CD4-positive, alpha-beta memory T cell (primary cell): Measurements from ENCODE around the gene VRK2. TPM values are rescaled to one million over a fixed set of nuclear protein-coding genes. Genes with fewer than 3 reads are reported as not detected.
"Not testable (repeated sequence)": the region's sequence is repeated elsewhere in the genome, so short reads cannot be mapped to it uniquely, and the experiment has no call there.

Source experiments
- CTCF ChIA-PET: fragments of 350-600 bp; sonication (Branson Sonifier 250); formaldehyde crosslinking; loops from one replicate; lab custom pipeline; 2021; ENCODE audit warnings: inconsistent platforms; ENCODE audit not compliant: partially characterized antibody; lab: Charles Lee
- POLR2A ChIA-PET: fragments of 350-600 bp; sonication (Branson Sonifier 250); formaldehyde crosslinking; loops from one replicate; lab custom pipeline; 2021; ENCODE audit not compliant: partially characterized antibody; lab: Charles Lee
- DNase-seq, 5 donors: peaks; one replicate each; pipeline versions ENCODE4 v3.0.0 to v3.0.0-alpha.2; 2020 to 2022; ENCODE audit warnings: mixed read lengths in 1 of 5
- H3K27ac ChIP-seq: one replicate; pipeline ENCODE4 v1.7.0; 2013; ENCODE audit warnings: low read depth, low read length
- H3K27me3 ChIP-seq: 2 replicates; pipeline ENCODE4 v1.7.0; 2013; ENCODE audit warnings: mild to moderate bottlenecking, low read length, moderate library complexity; ENCODE audit not compliant: insufficient read depth
- H3K36me3 ChIP-seq: 2 replicates; pipeline ENCODE4 v1.7.0; 2013; ENCODE audit warnings: mild to moderate bottlenecking, low read length, moderate library complexity; ENCODE audit not compliant: insufficient read depth
- H3K4me1 ChIP-seq: 2 replicates; pipeline ENCODE4 v1.7.0; 2013; ENCODE audit warnings: mild to moderate bottlenecking, low read length, moderate library complexity; ENCODE audit not compliant: insufficient read depth
- H3K4me3 ChIP-seq, 2 donors: one replicate each; pipeline ENCODE4 v1.7.0; 2013; ENCODE audit warnings: low read length in 2 of 2, mild to moderate bottlenecking in 1 of 2
- H3K9me3 ChIP-seq, 2 donors: one replicate each; pipeline ENCODE4 v1.7.0; 2013; ENCODE audit warnings: low read length in 2 of 2, control low read depth in 1 of 2; ENCODE audit not compliant: control insufficient read depth in 1 of 2
- H3K27ac Mint-ChIP-seq, 7 donors: one replicate each; pipeline ENCODE4 v1.8.0; 2020 to 2021; ENCODE audit warnings: mixed read lengths in 7 of 7, mild to moderate bottlenecking in 6 of 7, inconsistent platforms in 3 of 7, moderate library complexity in 3 of 7
- H3K27me3 Mint-ChIP-seq, 2 donors: one replicate each; pipeline ENCODE4 v1.8.0; 2020 to 2021; ENCODE audit warnings: mixed read lengths in 2 of 2
- H3K36me3 Mint-ChIP-seq, 2 donors: one replicate each; pipeline ENCODE4 v1.8.0; 2020 to 2021; ENCODE audit warnings: mixed read lengths in 2 of 2, inconsistent platforms in 1 of 2, mild to moderate bottlenecking in 1 of 2
- H3K4me1 Mint-ChIP-seq, 4 donors: one replicate each; pipeline ENCODE4 v1.8.0; 2020 to 2021; ENCODE audit warnings: mixed read lengths in 4 of 4, mild to moderate bottlenecking in 1 of 4
- H3K4me3 Mint-ChIP-seq, 8 donors: one replicate each; pipeline ENCODE4 v1.8.0; 2020 to 2021; ENCODE audit warnings: mixed read lengths in 8 of 8, mild to moderate bottlenecking in 7 of 8, moderate library complexity in 6 of 8, inconsistent platforms in 3 of 8
- H3K9me3 Mint-ChIP-seq, 8 donors: one replicate each; pipeline ENCODE4 v1.8.0; 2020 to 2021; ENCODE audit warnings: mixed read lengths in 8 of 8, mild to moderate bottlenecking in 5 of 8, inconsistent platforms in 3 of 8, moderate library complexity in 1 of 8
- intact Hi-C: fragments of 100-400 bp; cut with micrococcal nuclease; formaldehyde crosslinking; loops from one replicate; pipeline ENCODE4 v1.15.1; 2023
- polyA plus RNA-seq, 2 donors: library from polyadenylated mRNA; unstranded; fragments of 300-500 nt; fragmentation: Illumina TruSeq; gene quantifications; one replicate each; pipeline ENCODE4 v1.2.3, GENCODE V29; 2021
- total RNA-seq, 2 experiments: library from RNA; stranded (reverse); gene quantifications; one replicate each; pipeline ENCODE4 v1.2.3, GENCODE V29; 2021

Gene VRK2
- total and polyA plus RNA-seq, 4 experiments from 2014 or later, result 15.5 to 21.4 (median 18.7) TPM

- H3K27ac Mint-ChIP-seq, result no peak overlapping the region
- peaks cover 0 to 6% (median 0%) of the 10 kb centered on the region in 8 donors for H3K9me3 Mint-ChIP-seq
- DNase-seq, result no peak
- CTCF ChIA-PET, result no interaction called here
- no peaks in the 10 kb centered on the region for H3K27me3 Mint-ChIP-seq
- H3K4me3 Mint-ChIP-seq, result no peak overlapping the region
- no peaks in the 10 kb centered on the region for H3K9me3 ChIP-seq
- intact Hi-C loops, result no loop called here
- H3K4me3 ChIP-seq, result no peak overlapping the region
- peaks cover 17 to 23% (median 21%) of the 10 kb centered on the region in 4 donors for H3K4me1 Mint-ChIP-seq
- no peaks in the 10 kb centered on the region for H3K4me1 ChIP-seq
- H3K27me3 ChIP-seq, result no peaks in the 10 kb centered on the region
- POLR2A ChIA-PET, result interaction anchor here (0.6 kb wide), 1 partner anchor 28 kb away, joined by 3 read pairs; no protein-coding TSS in a partner anchor
- H3K27ac ChIP-seq, result no peak overlapping the region
- no peaks in the 10 kb centered on the region for H3K36me3 ChIP-seq
- peaks cover 23 to 44% of the 10 kb centered on the region in 2 donors for H3K36me3 Mint-ChIP-seq
Observed at GRCh38 chr2:58073751-58074150, 27.1 kb downstream of the VRK2 start.

DNA sequence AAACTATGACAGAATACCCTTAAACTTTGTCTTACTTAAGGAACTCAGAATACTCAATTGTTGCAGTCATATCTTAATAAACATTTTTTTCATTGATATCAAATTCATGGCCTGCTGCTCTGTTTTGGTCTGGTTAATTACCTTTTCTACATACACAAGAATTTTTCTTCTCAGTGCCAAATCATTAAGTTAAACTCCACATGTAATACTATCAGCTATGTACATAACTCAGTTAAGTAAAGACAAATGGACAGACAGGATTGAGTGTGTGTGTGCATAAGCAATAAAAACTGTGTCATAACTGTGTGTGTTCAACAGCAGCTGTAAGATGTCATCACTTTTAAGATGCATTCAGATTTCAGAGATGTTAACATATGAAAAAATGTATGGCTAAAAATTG lies 34.4 kb downstream of the VRK2 start:
- ChIA-PET POLR2A (no interaction called here), CTCF (no interaction called here)
- DNase-seq, result no peak
- Histone ChIP-seq H3K4me1 (no peaks in the 10 kb centered on the region), H3K27me3 (no peaks in the 10 kb centered on the region), H3K36me3 (no peaks in the 10 kb centered on the region), H3K4me3 (no peak overlapping the region), H3K27ac (no peak overlapping the region), H3K9me3 (no peaks in the 10 kb centered on the region)
- H3K4me1 Mint-ChIP-seq, result peaks cover 6 to 9% (median 7%) of the 10 kb centered on the region in 4 donors
- H3K9me3 Mint-ChIP-seq, result no peaks in the 10 kb centered on the region
- H3K27me3 Mint-ChIP-seq, result no peaks in the 10 kb centered on the region
- intact Hi-C loops, result no loop called here
- no peak overlapping the region for H3K4me3 Mint-ChIP-seq
- H3K36me3 Mint-ChIP-seq, result peaks cover 12 to 21% of the 10 kb centered on the region in 2 donors
- no peak overlapping the region for H3K27ac Mint-ChIP-seq

DNA sequence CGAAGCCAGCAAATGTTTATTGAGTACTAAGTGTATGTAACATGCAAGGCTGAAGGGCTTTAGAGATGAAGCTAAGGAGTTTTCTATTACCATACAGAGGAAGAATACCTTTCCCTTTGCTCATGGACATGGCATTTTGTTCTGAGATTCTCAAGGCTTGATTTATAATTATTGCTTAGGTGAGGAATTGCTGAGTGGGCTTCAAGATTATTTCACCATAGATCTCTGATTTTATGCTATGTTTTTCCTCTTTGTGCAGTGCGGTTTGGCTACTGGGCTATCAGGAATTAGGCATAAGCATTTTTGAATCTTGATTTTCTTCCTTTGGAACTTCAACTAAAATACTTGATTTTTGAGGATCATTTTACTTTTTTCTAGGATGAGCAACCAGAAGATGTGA lies 42.5 kb downstream of the VRK2 start:
- Histone ChIP-seq H3K4me3 (no peak overlapping the region), H3K4me1 (no peaks in the 10 kb centered on the region), H3K36me3 (no peaks in the 10 kb centered on the region), H3K9me3 (no peaks in the 10 kb centered on the region), H3K27ac (no peak overlapping the region), H3K27me3 (no peaks in the 10 kb centered on the region)
- ChIA-PET POLR2A (no interaction called here), CTCF (no interaction called here)
- intact Hi-C loops, result no loop called here
- Mint-ChIP-seq H3K4me1 (no peaks in the 10 kb centered on the region), H3K27me3 (no peaks in the 10 kb centered on the region), H3K9me3 (peaks cover 0 to 7% (median 4%) of the 10 kb centered on the region in 8 donors), H3K36me3 (peaks cover 55 to 65% of the 10 kb centered on the region in 2 donors), H3K27ac (no peak overlapping the region), H3K4me3 (no peak overlapping the region)
- DNase-seq, result no peak

DNA sequence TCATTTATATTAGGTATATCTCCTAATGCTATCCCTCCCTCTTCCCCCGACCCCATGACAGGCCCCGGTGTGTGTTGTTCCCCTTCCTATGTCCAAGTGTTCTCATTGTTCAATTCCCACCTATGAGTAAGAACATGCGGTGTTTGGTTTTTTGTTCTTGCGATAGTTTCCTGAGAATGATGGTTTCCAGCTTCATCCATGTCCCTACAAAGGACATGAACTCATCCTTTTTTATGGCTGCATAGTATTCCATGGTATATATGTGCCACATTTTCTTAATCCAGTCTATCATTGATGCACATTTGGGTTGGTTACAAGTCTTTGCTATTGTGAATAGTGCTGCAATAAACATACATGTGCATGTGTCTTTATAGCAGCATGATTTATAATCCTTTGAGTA lies 46.2 kb downstream of the VRK2 start:
- H3K4me1 Mint-ChIP-seq, H3K36me3 ChIP-seq, H3K4me3 Mint-ChIP-seq, POLR2A ChIA-PET, intact Hi-C loops, H3K9me3 ChIP-seq, H3K27ac ChIP-seq, CTCF ChIA-PET, H3K27me3 Mint-ChIP-seq, DNase-seq, H3K4me1 ChIP-seq, H3K27ac Mint-ChIP-seq, H3K4me3 ChIP-seq, H3K27me3 ChIP-seq: not testable (repeated sequence)
- peaks cover 49 to 68% of the 10 kb centered on the region in 2 donors for H3K36me3 Mint-ChIP-seq
- H3K9me3 Mint-ChIP-seq, result peaks cover 3 to 24% (median 9%) of the 10 kb centered on the region in 8 donors

- no peaks in the 10 kb centered on the region for H3K36me3 ChIP-seq
- CTCF ChIA-PET, result no interaction called here
- Mint-ChIP-seq H3K9me3 (peaks cover 3 to 24% (median 9%) of the 10 kb centered on the region in 8 donors), H3K27ac (no peak overlapping the region), H3K4me1 (peaks cover 0 to 4% (median 3%) of the 10 kb centered on the region in 4 donors), H3K36me3 (peaks cover 15 to 34% of the 10 kb centered on the region in 2 donors), H3K27me3 (no peaks in the 10 kb centered on the region), H3K4me3 (no peak overlapping the region)
- no peaks in the 10 kb centered on the region for H3K27me3 ChIP-seq
- no peak for DNase-seq
- no peak overlapping the region for H3K27ac ChIP-seq
- no peaks in the 10 kb centered on the region for H3K4me1 ChIP-seq
- H3K9me3 ChIP-seq, result no peaks in the 10 kb centered on the region
- POLR2A ChIA-PET, result no interaction called here
- intact Hi-C loops, result no loop called here
- H3K4me3 ChIP-seq, result no peak overlapping the region
Observed at GRCh38 chr2:58097025-58097424, 50.4 kb downstream of the VRK2 start.

DNA sequence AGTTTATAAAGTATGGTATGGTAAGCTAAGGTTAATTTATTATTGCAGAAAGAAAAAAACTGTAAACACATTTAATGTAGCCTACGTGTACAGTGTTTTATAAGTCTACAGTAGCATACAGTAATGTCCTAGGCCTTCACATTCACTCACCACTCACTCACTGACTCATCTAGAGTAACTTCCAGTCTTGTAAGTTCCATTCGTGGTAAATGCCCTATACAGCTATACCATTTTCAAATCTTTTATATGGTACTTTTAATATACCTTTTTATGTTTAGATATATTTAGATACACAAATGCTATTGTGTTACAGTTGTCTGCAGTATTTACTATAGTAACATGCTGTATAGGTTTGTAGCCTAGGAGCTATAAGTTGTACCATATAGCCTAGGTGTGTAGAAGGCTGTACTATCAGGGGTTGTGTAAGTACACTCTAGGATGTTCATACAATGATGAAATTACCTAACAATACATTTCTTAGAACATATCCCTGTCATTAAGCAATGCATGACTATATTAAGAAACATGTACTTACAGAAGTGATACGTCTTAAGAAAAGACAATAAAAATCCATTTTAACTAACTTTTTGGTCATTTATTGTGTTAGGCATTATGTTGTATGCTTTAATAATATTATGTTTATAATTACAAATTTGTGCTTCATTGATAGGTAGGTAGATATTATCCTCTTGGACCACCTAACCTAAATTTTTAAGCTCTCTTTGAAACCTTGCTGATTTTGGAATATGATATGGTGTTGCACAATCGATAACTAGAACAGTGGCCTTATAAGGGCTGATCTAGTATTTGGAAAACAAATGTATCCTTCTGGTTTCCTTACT lies 51.9 kb downstream of the VRK2 start:
- H3K27ac Mint-ChIP-seq, result no peak overlapping the region
- intact Hi-C loops, result no loop called here
- ChIA-PET CTCF (no interaction called here), POLR2A (no interaction called here)
- Histone ChIP-seq H3K4me1 (no peaks in the 10 kb centered on the region), H3K9me3 (no peaks in the 10 kb centered on the region), H3K27me3 (no peaks in the 10 kb centered on the region), H3K36me3 (no peaks in the 10 kb centered on the region), H3K27ac (no peak overlapping the region), H3K4me3 (no peak overlapping the region)
- peaks cover 6 to 35% of the 10 kb centered on the region in 2 donors for H3K36me3 Mint-ChIP-seq
- H3K27me3 Mint-ChIP-seq, result no peaks in the 10 kb centered on the region
- no peak overlapping the region for H3K4me3 Mint-ChIP-seq
- peaks cover 0 to 4% (median 3%) of the 10 kb centered on the region in 4 donors for H3K4me1 Mint-ChIP-seq
- DNase-seq, result no peak
- H3K9me3 Mint-ChIP-seq, result peaks cover 0 to 17% (median 7%) of the 10 kb centered on the region in 8 donors

- H3K27me3 Mint-ChIP-seq, result no peaks in the 10 kb centered on the region
- H3K4me1 Mint-ChIP-seq, result peaks cover 0 to 4% (median 3%) of the 10 kb centered on the region in 4 donors
- Histone ChIP-seq H3K27me3 (no peaks in the 10 kb centered on the region), H3K36me3 (no peaks in the 10 kb centered on the region), H3K4me3 (no peak overlapping the region), H3K4me1 (no peaks in the 10 kb centered on the region), H3K9me3 (no peaks in the 10 kb centered on the region), H3K27ac (no peak overlapping the region)
- H3K4me3 Mint-ChIP-seq, result no peak overlapping the region
- intact Hi-C loops, result no loop called here
- DNase-seq, result no peak
- peaks cover 0 to 15% (median 6%) of the 10 kb centered on the region in 8 donors for H3K9me3 Mint-ChIP-seq
- CTCF ChIA-PET, result no interaction called here
- H3K27ac Mint-ChIP-seq, result no peak overlapping the region
- POLR2A ChIA-PET, result no interaction called here
- peaks cover 5 to 34% of the 10 kb centered on the region in 2 donors for H3K36me3 Mint-ChIP-seq
Observed at GRCh38 chr2:58099096-58099769, 52.6 kb downstream of the VRK2 start.
